Activated B cell treated with CpG ODN at 0.5 μM for 24 hours (primary cell): ENCODE data around the gene KRT9. TPM values are rescaled to one million over a fixed set of nuclear protein-coding genes. Genes with fewer than 3 reads are reported as not detected.
A peak's percentile ranks its signal among the peaks of the same experiment; 100 is the strongest.

Source experiments
- ATAC-seq: fragments of 200-7000 bp; cut with Tn5 transposase; one replicate; pipeline ENCODE4 v1.10.0; 2021; ENCODE audit warnings: low read depth, mild to moderate bottlenecking, moderate library complexity
- CTCF ChIA-PET: fragments of 350-600 bp; sonication (Branson Sonifier 250); formaldehyde crosslinking; loops from one replicate; lab custom pipeline; 2021; ENCODE audit warnings: antibody characterized with exemption; lab: Charles Lee
- POLR2A ChIA-PET: fragments of 350-600 bp; sonication (Branson Sonifier 250); formaldehyde crosslinking; loops from one replicate; lab custom pipeline; 2021; ENCODE audit warnings: antibody characterized with exemption; lab: Charles Lee
- DNase-seq: peaks from one replicate; pipeline ENCODE4 v3.0.0; 2022
- H3K27ac Mint-ChIP-seq: one replicate; pipeline ENCODE4 v1.8.0; 2020; ENCODE audit warnings: mixed read lengths
- H3K27me3 Mint-ChIP-seq: one replicate; pipeline ENCODE4 v1.8.0; 2021; ENCODE audit warnings: mixed read lengths
- H3K36me3 Mint-ChIP-seq: one replicate; pipeline ENCODE4 v1.8.0; 2021; ENCODE audit warnings: low read depth, mixed read lengths
- H3K4me1 Mint-ChIP-seq: one replicate; pipeline ENCODE4 v1.8.0; 2021; ENCODE audit warnings: mixed read lengths
- H3K4me3 Mint-ChIP-seq: one replicate; pipeline ENCODE4 v1.8.0; 2020; ENCODE audit warnings: mild to moderate bottlenecking, mixed read lengths
- H3K9me3 Mint-ChIP-seq: one replicate; pipeline ENCODE4 v1.8.0; 2020; ENCODE audit warnings: mixed read lengths
- CTCF ChIP-seq: fragments of 200-600 bp; IDR thresholded peaks from one replicate; pipeline ENCODE4 v1.8.0; 2022; ENCODE audit warnings: antibody characterized with exemption, mild to moderate bottlenecking
- intact Hi-C: fragments of 100-400 bp; cut with micrococcal nuclease; formaldehyde crosslinking; loops from one replicate; pipeline ENCODE4 v1.15.1; 2024
- total RNA-seq: library from RNA; stranded (reverse); gene quantifications from 2 replicates; pipeline ENCODE4 v1.2.3, GENCODE V29; 2022

KRT9 gene
- total RNA-seq, 1 donor from 2014 or later, result not detected

- Mint-ChIP-seq H3K27me3 (peaks cover 37% of the 10 kb centered on the region), H3K36me3 (no peaks in the 10 kb centered on the region), H3K9me3 (no peaks in the 10 kb centered on the region), H3K27ac (no peak overlapping the region), H3K4me1 (peaks cover 8% of the 10 kb centered on the region), H3K4me3 (no peak overlapping the region)
- CTCF ChIA-PET, result interaction anchor here (1.3 kb wide), 1 partner anchor 113 kb away, joined by 3 read pairs; no protein-coding TSS in a partner anchor
- TF ChIP-seq CTCF, result no peak
- no peak for DNase-seq
- POLR2A ChIA-PET, result no interaction called here
- no peak for ATAC-seq
- intact Hi-C loops, result no loop called here
Measured at GRCh38 chr17:41553176-41553575, 18.7 kb downstream of the KRT9 start.

GRCh38 chr17:41552455-41552854 is 19.4 kb downstream of the KRT9 start:
- ATAC-seq (no peak), DNase-seq (no peak)
- peaks cover 37% of the 10 kb centered on the region for H3K27me3 Mint-ChIP-seq
- ChIA-PET CTCF (interaction anchor here (5.2 kb wide), 1 partner anchor 111 kb away, joined by 52 read pairs; no protein-coding TSS in a partner anchor), POLR2A (no interaction called here)
- H3K27ac Mint-ChIP-seq, result no peak overlapping the region
- H3K4me3 Mint-ChIP-seq, result no peak overlapping the region
- H3K4me1 Mint-ChIP-seq, result peaks cover 8% of the 10 kb centered on the region
- no peak for TF ChIP-seq CTCF
- no peaks in the 10 kb centered on the region for H3K36me3 Mint-ChIP-seq
- no peaks in the 10 kb centered on the region for H3K9me3 Mint-ChIP-seq
- intact Hi-C loops, result no loop called here

GRCh38 chr17:41551365-41551764 is 20.5 kb downstream of the KRT9 start:
- Mint-ChIP-seq H3K27ac (no peak overlapping the region), H3K9me3 (peaks cover 7% of the 10 kb centered on the region), H3K36me3 (peaks cover 2% of the 10 kb centered on the region), H3K27me3 (peaks cover 44% of the 10 kb centered on the region), H3K4me1 (peaks cover 8% of the 10 kb centered on the region), H3K4me3 (no peak overlapping the region)
- POLR2A ChIA-PET, result no interaction called here
- DNase-seq, result no peak
- CTCF ChIA-PET, result interaction anchor here (4.1 to 5.2 kb wide), 2 partner anchors 97 to 112 kb away, joined by 29 to 52 read pairs; no protein-coding TSS in a partner anchor
- no peak for ATAC-seq
- no peak for TF ChIP-seq CTCF
- intact Hi-C loops, result no loop called here

- no peak overlapping the region for H3K27ac Mint-ChIP-seq
- peaks cover 3% of the 10 kb centered on the region for H3K36me3 Mint-ChIP-seq
- peaks cover 45% of the 10 kb centered on the region for H3K27me3 Mint-ChIP-seq
- intact Hi-C loops, result loop anchor here (1.0 to 5.0 kb wide), 5 partner anchors 99 to 932 kb away; no protein-coding TSS in a partner anchor
- H3K9me3 Mint-ChIP-seq, result peaks cover 7% of the 10 kb centered on the region
- no peak overlapping the region for H3K4me3 Mint-ChIP-seq
- DNase-seq, result no peak
- ChIA-PET CTCF (interaction anchor here (0.8 to 5.2 kb wide), 26 partner anchors 8 to 934 kb away, joined by 3 to 52 read pairs (median 4); partner anchors contain the start of genes KRT15, KRT19 and KRT9), POLR2A (interaction anchor here (0.5 to 1.5 kb wide), 4 partner anchors 17 to 713 kb away, joined by 3 to 6 read pairs (median 5); no protein-coding TSS in a partner anchor)
- ATAC-seq, result no peak
- peaks cover 8% of the 10 kb centered on the region for H3K4me1 Mint-ChIP-seq
- no peak for TF ChIP-seq CTCF
Measured at GRCh38 chr17:41549596-41550039, 22.2 kb downstream of the KRT9 start.

GRCh38 chr17:41548844-41549595 is 22.8 kb downstream of the KRT9 start:
- ChIA-PET POLR2A (interaction anchor here (0.7 to 1.5 kb wide), 3 partner anchors 16 to 114 kb away, joined by 3 to 6 read pairs (median 6); no protein-coding TSS in a partner anchor), CTCF (interaction anchor here (0.6 to 5.2 kb wide), 29 partner anchors 10 to 1002 kb away, joined by 3 to 52 read pairs (median 4); partner anchors contain the start of genes KRT15, KRT19 and KRT9)
- Mint-ChIP-seq H3K27ac (no peak overlapping the region), H3K4me3 (peak overlapping the region; percentile 44), H3K36me3 (peaks cover 3% of the 10 kb centered on the region), H3K27me3 (peaks cover 39% of the 10 kb centered on the region), H3K4me1 (peaks cover 8% of the 10 kb centered on the region), H3K9me3 (peaks cover 7% of the 10 kb centered on the region)
- DNase-seq (peak; percentile 50), ATAC-seq (peak; percentile 87)
- intact Hi-C loops, result loop anchor here (1.0 to 5.0 kb wide), 5 partner anchors 99 to 932 kb away; no protein-coding TSS in a partner anchor
- TF ChIP-seq CTCF, result no peak
